ENCODE data around the gene TEAD1. TPM values are rescaled to one million over a fixed set of nuclear protein-coding genes. Genes with fewer than 3 reads are reported as not detected.

TEAD1 gene
- total and polyA plus RNA-seq, 2 experiments from 2014 or later = 24.5 to 103 TPM

DNA sequence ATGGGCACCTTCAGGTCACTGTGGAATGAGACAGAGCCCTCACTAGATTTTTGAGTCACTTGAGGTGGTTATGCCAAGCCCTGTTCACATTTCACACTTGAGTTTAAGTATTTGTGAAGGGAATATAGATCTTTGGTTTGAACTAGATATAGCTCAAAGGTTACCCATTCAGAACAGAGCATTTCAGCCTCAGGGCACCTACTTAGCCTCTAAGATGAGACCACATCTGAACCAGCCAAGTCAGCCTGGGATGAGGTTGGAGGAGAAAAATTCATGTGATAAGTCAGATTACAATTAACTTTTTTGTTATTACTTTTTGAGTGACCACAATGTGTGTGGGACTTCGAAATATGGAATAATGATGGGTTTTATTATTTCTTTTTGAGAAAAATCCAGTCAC, 127.8 kb downstream of the TEAD1 start:
- H4K20me1 ChIP-seq (replicated peaks; ENCODE audit: insufficient read depth) = peaks cover 4% of the 10 kb centered on the region; the same call in 1 of the 2 replicates
- Mint-ChIP-seq H3K36me3 (ENCODE audit: low read depth) (peaks cover 7% of the 10 kb centered on the region; the same call in 2 of the 3 replicates), H3K4me1 (peaks cover 86% of the 10 kb centered on the region), H3K4me3 (no peak overlapping the region), H3K27ac (no peak overlapping the region), H3K27me3 (ENCODE audit: insufficient read depth, low read depth, poor library complexity) (peaks cover 8% of the 10 kb centered on the region), H3K9me3 (no peaks in the 10 kb centered on the region)
- H2AFZ ChIP-seq = no peak overlapping the region
- H3K36me3 ChIP-seq (ENCODE audit: insufficient read depth) = no peaks in the 10 kb centered on the region
- no peak overlapping the region for H3K4me3 ChIP-seq
- ATAC-seq (no peak), DNase-seq (ENCODE audit: low spot score) (no peak)
- peaks cover 8% of the 10 kb centered on the region; the same call in 1 of the 2 replicates for H3F3A ChIP-seq (replicated peaks; ENCODE audit: low read depth)
- H3K27ac ChIP-seq (ENCODE audit: low read depth) = no peak overlapping the region
- H3K9me2 ChIP-seq (ENCODE audit: insufficient read depth) = no peaks in the 10 kb centered on the region
- no peak overlapping the region for H3K4me2 ChIP-seq
- no peaks in the 10 kb centered on the region for H3K27me3 ChIP-seq (ENCODE audit: insufficient read depth)
- peaks cover 66% of the 10 kb centered on the region for H3K4me1 ChIP-seq (ENCODE audit: insufficient read depth)
- TF ChIP-seq ZNF331 (CRISPR knock-in tag; IDR thresholded peaks at IDR 0.05; ENCODE audit: low read depth) = no peak
- TF ChIP-seq STAT1 (IDR thresholded peaks at IDR 0.05; ENCODE audit: unreplicated experiment) = no peak
- TF ChIP-seq NANOG (IDR thresholded peaks at IDR 0.05; ENCODE audit: borderline replicate concordance) = no peak
- TF ChIP-seq, protein P1, sequence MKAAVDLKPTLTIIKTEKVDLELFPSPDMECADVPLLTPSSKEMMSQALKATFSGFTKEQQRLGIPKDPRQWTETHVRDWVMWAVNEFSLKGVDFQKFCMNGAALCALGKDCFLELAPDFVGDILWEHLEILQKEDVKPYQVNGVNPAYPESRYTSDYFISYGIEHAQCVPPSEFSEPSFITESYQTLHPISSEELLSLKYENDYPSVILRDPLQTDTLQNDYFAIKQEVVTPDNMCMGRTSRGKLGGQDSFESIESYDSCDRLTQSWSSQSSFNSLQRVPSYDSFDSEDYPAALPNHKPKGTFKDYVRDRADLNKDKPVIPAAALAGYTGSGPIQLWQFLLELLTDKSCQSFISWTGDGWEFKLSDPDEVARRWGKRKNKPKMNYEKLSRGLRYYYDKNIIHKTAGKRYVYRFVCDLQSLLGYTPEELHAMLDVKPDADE (IDR thresholded peaks at IDR 0.05) = no peak
- TF ChIP-seq, protein P2, sequence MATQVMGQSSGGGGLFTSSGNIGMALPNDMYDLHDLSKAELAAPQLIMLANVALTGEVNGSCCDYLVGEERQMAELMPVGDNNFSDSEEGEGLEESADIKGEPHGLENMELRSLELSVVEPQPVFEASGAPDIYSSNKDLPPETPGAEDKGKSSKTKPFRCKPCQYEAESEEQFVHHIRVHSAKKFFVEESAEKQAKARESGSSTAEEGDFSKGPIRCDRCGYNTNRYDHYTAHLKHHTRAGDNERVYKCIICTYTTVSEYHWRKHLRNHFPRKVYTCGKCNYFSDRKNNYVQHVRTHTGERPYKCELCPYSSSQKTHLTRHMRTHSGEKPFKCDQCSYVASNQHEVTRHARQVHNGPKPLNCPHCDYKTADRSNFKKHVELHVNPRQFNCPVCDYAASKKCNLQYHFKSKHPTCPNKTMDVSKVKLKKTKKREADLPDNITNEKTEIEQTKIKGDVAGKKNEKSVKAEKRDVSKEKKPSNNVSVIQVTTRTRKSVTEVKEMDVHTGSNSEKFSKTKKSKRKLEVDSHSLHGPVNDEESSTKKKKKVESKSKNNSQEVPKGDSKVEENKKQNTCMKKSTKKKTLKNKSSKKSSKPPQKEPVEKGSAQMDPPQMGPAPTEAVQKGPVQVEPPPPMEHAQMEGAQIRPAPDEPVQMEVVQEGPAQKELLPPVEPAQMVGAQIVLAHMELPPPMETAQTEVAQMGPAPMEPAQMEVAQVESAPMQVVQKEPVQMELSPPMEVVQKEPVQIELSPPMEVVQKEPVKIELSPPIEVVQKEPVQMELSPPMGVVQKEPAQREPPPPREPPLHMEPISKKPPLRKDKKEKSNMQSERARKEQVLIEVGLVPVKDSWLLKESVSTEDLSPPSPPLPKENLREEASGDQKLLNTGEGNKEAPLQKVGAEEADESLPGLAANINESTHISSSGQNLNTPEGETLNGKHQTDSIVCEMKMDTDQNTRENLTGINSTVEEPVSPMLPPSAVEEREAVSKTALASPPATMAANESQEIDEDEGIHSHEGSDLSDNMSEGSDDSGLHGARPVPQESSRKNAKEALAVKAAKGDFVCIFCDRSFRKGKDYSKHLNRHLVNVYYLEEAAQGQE (IDR thresholded peaks at IDR 0.05; ENCODE audit: unreplicated experiment) = no peak
- peaks cover 89% of the 10 kb centered on the region for H3K79me2 ChIP-seq (replicated peaks; ENCODE audit: insufficient read depth)

DNA sequence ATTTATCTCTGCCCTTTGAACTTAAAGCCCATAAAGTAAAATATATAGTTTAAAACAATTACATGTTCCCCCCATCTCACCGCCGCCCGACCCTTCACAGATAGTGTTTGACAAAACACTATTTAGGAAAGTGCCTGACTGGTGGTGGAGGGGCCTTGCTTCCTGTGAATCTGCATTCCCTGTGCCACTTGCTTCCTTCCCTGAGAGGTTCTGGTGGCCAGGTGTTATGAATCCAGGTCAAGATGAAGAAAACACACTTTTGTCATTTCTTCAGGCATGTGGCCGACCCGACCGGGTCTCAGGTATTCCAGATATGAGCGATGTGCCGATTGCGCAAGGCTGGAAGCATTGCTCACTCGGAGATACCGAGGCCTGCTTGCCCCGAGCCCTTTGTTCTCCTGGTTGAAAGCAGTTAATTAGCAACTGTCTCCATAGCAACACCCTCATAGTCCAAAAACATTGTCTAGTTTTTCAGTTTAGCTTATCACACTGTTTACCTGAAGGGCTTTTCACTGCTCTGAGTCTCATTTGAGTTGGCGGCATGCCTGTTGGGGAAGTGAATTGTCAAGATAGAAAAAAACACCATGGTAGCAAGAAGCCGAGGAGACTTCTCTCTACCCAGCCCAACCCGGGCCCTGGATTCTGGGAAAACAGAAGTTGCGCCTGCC, 128.3 kb downstream of the TEAD1 start:
- DNase-seq (ENCODE audit: low spot score) (peak; percentile 27), ATAC-seq (peak; percentile 17)
- peaks cover 72% of the 10 kb centered on the region for H3K4me1 ChIP-seq (ENCODE audit: insufficient read depth)
- TF ChIP-seq CREB1 (CRISPR knock-in tag; IDR thresholded peaks at IDR 0.05; ENCODE audit: low read depth) = no peak
- TF ChIP-seq NANOG (IDR thresholded peaks at IDR 0.05; ENCODE audit: borderline replicate concordance) = no peak
- TF ChIP-seq, protein P3, sequence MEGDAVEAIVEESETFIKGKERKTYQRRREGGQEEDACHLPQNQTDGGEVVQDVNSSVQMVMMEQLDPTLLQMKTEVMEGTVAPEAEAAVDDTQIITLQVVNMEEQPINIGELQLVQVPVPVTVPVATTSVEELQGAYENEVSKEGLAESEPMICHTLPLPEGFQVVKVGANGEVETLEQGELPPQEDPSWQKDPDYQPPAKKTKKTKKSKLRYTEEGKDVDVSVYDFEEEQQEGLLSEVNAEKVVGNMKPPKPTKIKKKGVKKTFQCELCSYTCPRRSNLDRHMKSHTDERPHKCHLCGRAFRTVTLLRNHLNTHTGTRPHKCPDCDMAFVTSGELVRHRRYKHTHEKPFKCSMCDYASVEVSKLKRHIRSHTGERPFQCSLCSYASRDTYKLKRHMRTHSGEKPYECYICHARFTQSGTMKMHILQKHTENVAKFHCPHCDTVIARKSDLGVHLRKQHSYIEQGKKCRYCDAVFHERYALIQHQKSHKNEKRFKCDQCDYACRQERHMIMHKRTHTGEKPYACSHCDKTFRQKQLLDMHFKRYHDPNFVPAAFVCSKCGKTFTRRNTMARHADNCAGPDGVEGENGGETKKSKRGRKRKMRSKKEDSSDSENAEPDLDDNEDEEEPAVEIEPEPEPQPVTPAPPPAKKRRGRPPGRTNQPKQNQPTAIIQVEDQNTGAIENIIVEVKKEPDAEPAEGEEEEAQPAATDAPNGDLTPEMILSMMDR (conservative IDR thresholded peaks at IDR 0.05; ENCODE audit: low read depth in 2 of 2) = no peak
- TF ChIP-seq JUNB (IDR thresholded peaks at IDR 0.05; ENCODE audit: unreplicated experiment) = no peak
- no peak overlapping the region for H3K4me3 ChIP-seq
- H3K4me1 Mint-ChIP-seq = peaks cover 87% of the 10 kb centered on the region
- peaks cover 89% of the 10 kb centered on the region for H3K79me2 ChIP-seq (replicated peaks; ENCODE audit: insufficient read depth)
- H3K27ac Mint-ChIP-seq = peak overlapping the region; percentile 57; the same call in 1 of the 2 replicates
- H3F3A ChIP-seq (replicated peaks; ENCODE audit: low read depth) = peaks cover 8% of the 10 kb centered on the region; the same call in 1 of the 2 replicates
- peaks cover 4% of the 10 kb centered on the region; the same call in 1 of the 2 replicates for H4K20me1 ChIP-seq (replicated peaks; ENCODE audit: insufficient read depth)
- H3K9me2 ChIP-seq (ENCODE audit: insufficient read depth) = no peaks in the 10 kb centered on the region
- no peaks in the 10 kb centered on the region for H3K27me3 ChIP-seq (ENCODE audit: insufficient read depth)
- no peaks in the 10 kb centered on the region for H3K36me3 ChIP-seq (ENCODE audit: insufficient read depth)
- peak overlapping the region; percentile 89 for H3K27ac ChIP-seq (ENCODE audit: low read depth)
- no peak overlapping the region for H3K4me3 Mint-ChIP-seq
- peaks cover 6% of the 10 kb centered on the region for H3K27me3 Mint-ChIP-seq (ENCODE audit: insufficient read depth, low read depth, poor library complexity)
- peak overlapping the region; percentile 67 for H3K4me2 ChIP-seq
- H3K9me3 Mint-ChIP-seq = no peaks in the 10 kb centered on the region
- H3K36me3 Mint-ChIP-seq (ENCODE audit: low read depth) = peaks cover 2% of the 10 kb centered on the region; the same call in 2 of the 3 replicates
- H2AFZ ChIP-seq = no peak overlapping the region
